D721Med (cell line): ENCODE data around the gene HIVEP3.

ENCODE experiments used
- DNase-seq: peaks from one replicate; pipeline ENCODE4 v3.0.0; 2011; ENCODE audit warnings: low spot score; ENCODE audit not compliant: insufficient read length
- FAIRE-seq: peaks from 2 replicates; lab custom pipeline; 2011; peaks lifted over from hg19 to GRCh38; lab: Jason Lieb, UNC
- TF ChIP-seq, protein P1 (sequence below): IDR thresholded peaks from 2 replicates; pipeline ENCODE4 v1.5.1; 2012; ENCODE audit warnings: mild to moderate bottlenecking, control low read depth; ENCODE audit not compliant: insufficient read depth; ENCODE audit errors: missing control alignments

The HIVEP3 gene

GRCh38 chr1:41637367-41637766, 281.4 kb downstream of the HIVEP3 start:
- FAIRE-seq (no peak), DNase-seq (no peak)
- TF ChIP-seq, protein P1, sequence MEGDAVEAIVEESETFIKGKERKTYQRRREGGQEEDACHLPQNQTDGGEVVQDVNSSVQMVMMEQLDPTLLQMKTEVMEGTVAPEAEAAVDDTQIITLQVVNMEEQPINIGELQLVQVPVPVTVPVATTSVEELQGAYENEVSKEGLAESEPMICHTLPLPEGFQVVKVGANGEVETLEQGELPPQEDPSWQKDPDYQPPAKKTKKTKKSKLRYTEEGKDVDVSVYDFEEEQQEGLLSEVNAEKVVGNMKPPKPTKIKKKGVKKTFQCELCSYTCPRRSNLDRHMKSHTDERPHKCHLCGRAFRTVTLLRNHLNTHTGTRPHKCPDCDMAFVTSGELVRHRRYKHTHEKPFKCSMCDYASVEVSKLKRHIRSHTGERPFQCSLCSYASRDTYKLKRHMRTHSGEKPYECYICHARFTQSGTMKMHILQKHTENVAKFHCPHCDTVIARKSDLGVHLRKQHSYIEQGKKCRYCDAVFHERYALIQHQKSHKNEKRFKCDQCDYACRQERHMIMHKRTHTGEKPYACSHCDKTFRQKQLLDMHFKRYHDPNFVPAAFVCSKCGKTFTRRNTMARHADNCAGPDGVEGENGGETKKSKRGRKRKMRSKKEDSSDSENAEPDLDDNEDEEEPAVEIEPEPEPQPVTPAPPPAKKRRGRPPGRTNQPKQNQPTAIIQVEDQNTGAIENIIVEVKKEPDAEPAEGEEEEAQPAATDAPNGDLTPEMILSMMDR = no peak

- TF ChIP-seq, protein P1 = no peak
- DNase-seq = no peak
- FAIRE-seq = no peak
Observed at GRCh38 chr1:41633764-41634163, 285.0 kb downstream of the HIVEP3 start.

DNA sequence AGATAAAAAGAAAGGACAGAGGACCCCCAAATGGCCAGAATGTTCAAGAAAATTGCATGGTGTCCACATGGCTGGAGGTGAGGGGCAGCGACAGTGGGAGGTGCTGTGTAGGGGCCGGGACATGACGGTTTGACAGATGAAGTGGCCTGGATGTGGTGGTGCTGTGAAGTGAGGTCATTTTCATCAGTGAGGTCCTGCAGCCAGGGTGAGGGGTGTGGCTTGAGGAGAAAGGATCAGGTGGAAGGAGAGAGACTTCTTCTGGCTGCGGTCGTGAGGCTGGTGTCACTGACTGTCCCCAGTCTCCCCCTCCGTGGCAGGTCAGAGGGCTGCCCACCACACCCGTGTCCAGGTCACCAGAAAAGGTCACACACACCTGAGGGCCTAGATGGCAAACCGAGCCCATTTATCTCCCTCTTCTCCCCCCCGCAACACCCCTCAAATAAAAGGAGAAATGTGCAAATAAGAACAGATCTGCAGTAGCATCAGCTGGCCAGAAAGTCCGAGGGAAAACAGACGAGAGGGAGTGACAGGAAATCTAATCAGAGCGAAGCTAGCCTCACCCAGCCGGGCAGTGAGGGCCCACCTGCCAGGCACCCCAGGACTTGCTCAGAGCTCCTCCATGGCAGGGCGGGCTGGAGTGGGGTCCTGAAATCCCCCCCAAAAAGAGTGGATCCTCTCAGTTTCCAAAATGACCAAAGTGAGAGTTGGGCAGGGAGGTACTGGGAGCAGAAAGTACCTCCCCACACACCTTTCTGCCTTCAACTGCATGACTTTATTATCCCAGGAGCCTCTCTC, 285.7 kb downstream of the HIVEP3 start:
- FAIRE-seq = no peak
- TF ChIP-seq, protein P1 = no peak
- no peak for DNase-seq

GRCh38 chr1:41631971-41632370, 286.8 kb downstream of the HIVEP3 start:
- TF ChIP-seq, protein P1 = no peak
- no peak for DNase-seq
- FAIRE-seq = no peak

- TF ChIP-seq, protein P1 = no peak
- DNase-seq (no peak), FAIRE-seq (no peak)
Observed at GRCh38 chr1:41631154-41631553, 287.6 kb downstream of the HIVEP3 start.

DNA sequence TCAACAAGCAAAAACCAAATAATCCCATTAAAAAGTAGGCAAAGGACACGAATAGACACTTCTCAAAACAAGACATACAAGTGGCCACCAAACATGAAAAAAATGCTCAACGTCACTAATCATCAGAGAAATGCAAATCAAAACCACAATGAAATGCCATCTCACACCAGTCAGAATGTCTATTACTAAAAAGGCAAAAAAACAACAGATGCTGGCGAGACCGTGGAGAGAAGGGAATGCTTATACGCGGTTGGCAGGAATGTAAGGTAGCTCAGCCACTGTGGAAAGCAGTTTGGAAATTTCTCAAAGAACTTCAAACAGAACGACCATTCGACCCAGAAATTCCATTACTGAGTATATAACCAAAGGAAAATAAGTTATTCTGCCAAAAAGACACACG, 289.2 kb downstream of the HIVEP3 start:
- DNase-seq (no peak), FAIRE-seq (no peak)
- TF ChIP-seq, protein P1 = no peak

GRCh38 chr1:41629141-41629540, 289.6 kb downstream of the HIVEP3 start:
- no peak for DNase-seq
- no peak for FAIRE-seq
- TF ChIP-seq, protein P1 = no peak
